GM12873 (cell line): ENCODE results near the gene MRPS31.
A peak's percentile ranks its signal among the peaks of the same experiment; 100 is the strongest.

Experiments used
- CTCF ChIP-seq: IDR thresholded peaks from 2 replicates; pipeline ENCODE4 v1.5.1; 2012; ENCODE audit warnings: low read depth, mild to moderate bottlenecking, moderate library complexity, low read length, control low read depth; ENCODE audit not compliant: insufficient read depth; ENCODE audit errors: missing control alignments

Gene MRPS31

GRCh38 chr13:40796649-40797048 is 25.7 kb upstream of the MRPS31 start:
- TF ChIP-seq CTCF: no peak

GRCh38 chr13:40794414-40795368 is 23.7 kb upstream of the MRPS31 start:
- no peak for TF ChIP-seq CTCF

GRCh38 chr13:40793339-40793738 is 22.3 kb upstream of the MRPS31 start:
- no peak for TF ChIP-seq CTCF

- TF ChIP-seq CTCF: no peak
Measured at GRCh38 chr13:40792284-40793051, 21.5 kb upstream of the MRPS31 start.

GRCh38 chr13:40790154-40790616 is 19.2 kb upstream of the MRPS31 start:
- no peak for TF ChIP-seq CTCF

GRCh38 chr13:40789275-40790153 is 18.5 kb upstream of the MRPS31 start, which contains the start of gene SLC25A15:
TSS of gene SLC25A15 (plus strand) at chr13:40789611. CDS start at chr13:40793227, 3,616 bp downstream.
- peak; percentile 29 for TF ChIP-seq CTCF

- TF ChIP-seq CTCF: no peak
Measured at GRCh38 chr13:40787062-40787461, 16.1 kb upstream of the MRPS31 start.
